ENCODE data around the gene RHOBTB3. TPM values are rescaled to one million over a fixed set of nuclear protein-coding genes. Genes with fewer than 3 reads are reported as not detected.
A peak's percentile ranks its signal among the peaks of the same experiment; 100 is the strongest.

Gene RHOBTB3
- total and polyA plus RNA-seq, 2 donors from 2014 or later = 22.5 to 54.5 TPM

- Histone ChIP-seq H3K27me3 (ENCODE audit: control insufficient read depth, insufficient read depth, low read length) (no peaks in the 10 kb centered on the region), H3K27ac (ENCODE audit: low read depth in 2 of 2, low read length in 2 of 2) (peak overlapping the region; percentile 40 to 68), H3K36me3 (ENCODE audit: control insufficient read depth in 2 of 3, insufficient read depth in 3 of 3, low read length in 3 of 3) (no peaks in the 10 kb centered on the region), H3K4me3 (ENCODE audit: low read length in 3 of 3) (no peak overlapping the region), H3K9me3 (ENCODE audit: control insufficient read depth in 2 of 3, insufficient read depth in 1 of 3, low read length in 3 of 3) (no peaks in the 10 kb centered on the region), H3K9ac (ENCODE audit: low read length in 3 of 3) (no peak overlapping the region), H3K4me1 (ENCODE audit: control insufficient read depth in 2 of 3, insufficient read depth in 2 of 3, low read depth in 1 of 3, low read length in 3 of 3) (peaks cover 0 to 8% (median 3%) of the 10 kb centered on the region in 3 donors)
- intact Hi-C loops (cut with DNase I) = no loop called here
- FAIRE-seq = no peak
- TF ChIP-seq CTCF (IDR thresholded peaks at IDR 0.05; ENCODE audit: borderline replicate concordance, extremely low read depth, insufficient read depth) = no peak
- DNase-seq = peak in 2 of 5 donors; percentile 62 to 72
These were observed 33.1 kb upstream of the RHOBTB3 start for GRCh38 chr5:95697781-95698681.

GRCh38 chr5:95699337-95699736 lies 31.8 kb upstream of the RHOBTB3 start:
- no peak overlapping the region for H3K9ac ChIP-seq (ENCODE audit: low read length in 3 of 3)
- TF ChIP-seq CTCF (IDR thresholded peaks at IDR 0.05; ENCODE audit: borderline replicate concordance, extremely low read depth, insufficient read depth) = no peak
- no peaks in the 10 kb centered on the region for H3K36me3 ChIP-seq (ENCODE audit: control insufficient read depth in 2 of 3, insufficient read depth in 3 of 3, low read length in 3 of 3)
- no peak for DNase-seq
- H3K27ac ChIP-seq (ENCODE audit: low read depth in 2 of 2, low read length in 2 of 2) = no peak overlapping the region
- H3K4me3 ChIP-seq (ENCODE audit: low read length in 3 of 3) = no peak overlapping the region
- FAIRE-seq = no peak
- intact Hi-C loops (cut with DNase I) = no loop called here
- H3K9me3 ChIP-seq (ENCODE audit: control insufficient read depth in 2 of 3, insufficient read depth in 1 of 3, low read length in 3 of 3) = no peaks in the 10 kb centered on the region
- no peaks in the 10 kb centered on the region for H3K27me3 ChIP-seq (ENCODE audit: control insufficient read depth, insufficient read depth, low read length)
- peaks cover 0 to 8% (median 3%) of the 10 kb centered on the region in 3 donors for H3K4me1 ChIP-seq (ENCODE audit: control insufficient read depth in 2 of 3, insufficient read depth in 2 of 3, low read depth in 1 of 3, low read length in 3 of 3)

- peaks cover 0 to 8% (median 3%) of the 10 kb centered on the region in 3 donors for H3K4me1 ChIP-seq (ENCODE audit: control insufficient read depth in 2 of 3, insufficient read depth in 2 of 3, low read depth in 1 of 3, low read length in 3 of 3)
- no peaks in the 10 kb centered on the region for H3K36me3 ChIP-seq (ENCODE audit: control insufficient read depth in 2 of 3, insufficient read depth in 3 of 3, low read length in 3 of 3)
- no peak for TF ChIP-seq CTCF (IDR thresholded peaks at IDR 0.05; ENCODE audit: borderline replicate concordance, extremely low read depth, insufficient read depth)
- DNase-seq = no peak
- no peak for FAIRE-seq
- no peak overlapping the region for H3K4me3 ChIP-seq (ENCODE audit: low read length in 3 of 3)
- no peaks in the 10 kb centered on the region for H3K27me3 ChIP-seq (ENCODE audit: control insufficient read depth, insufficient read depth, low read length)
- no peak overlapping the region for H3K9ac ChIP-seq (ENCODE audit: low read length in 3 of 3)
- no peak overlapping the region for H3K27ac ChIP-seq (ENCODE audit: low read depth in 2 of 2, low read length in 2 of 2)
- no peaks in the 10 kb centered on the region for H3K9me3 ChIP-seq (ENCODE audit: control insufficient read depth in 2 of 3, insufficient read depth in 1 of 3, low read length in 3 of 3)
- intact Hi-C loops (cut with DNase I) = no loop called here
These were observed 30.1 kb upstream of the RHOBTB3 start for GRCh38 chr5:95701074-95701473.
